HG02588 (cell line): ENCODE measurements around the gene VAPB.

ENCODE experiments used
- ATAC-seq: cut with Tn5 transposase; IDR thresholded peaks from one replicate; pipeline ENCODE4 v1.9.1; 2021; ENCODE audit warnings: mild to moderate bottlenecking, moderate library complexity; ENCODE audit not compliant: unreplicated experiment

Gene VAPB

GRCh38 chr20:58377766-58378401, 11.1 kb upstream of the VAPB start:
- no peak for ATAC-seq

- ATAC-seq, result no peak
These were observed 10.3 kb upstream of the VAPB start for GRCh38 chr20:58378704-58379103.

- ATAC-seq, result no peak
These were observed 7.4 kb upstream of the VAPB start for GRCh38 chr20:58381627-58382026.

GRCh38 chr20:58382096-58382495, 6.9 kb upstream of the VAPB start:
- no peak for ATAC-seq

GRCh38 chr20:58384821-58385220, 4.2 kb upstream of the VAPB start:
- no peak for ATAC-seq

- no peak for ATAC-seq
These were observed 914 bp upstream of the VAPB start for GRCh38 chr20:58388028-58388601.

- peak; percentile 23 for ATAC-seq
These were observed 417 bp downstream of the VAPB start for GRCh38 chr20:58389324-58389967.

- ATAC-seq, result no peak
These were observed 1.1 kb downstream of the VAPB start for GRCh38 chr20:58389968-58390658.

GRCh38 chr20:58390659-58391035, 1.6 kb downstream of the VAPB start:
- ATAC-seq, result no peak

- ATAC-seq, result no peak
These were observed 3.3 kb downstream of the VAPB start for GRCh38 chr20:58392286-58392685.

GRCh38 chr20:58393299-58393698, 4.3 kb downstream of the VAPB start:
- no peak for ATAC-seq

- ATAC-seq, result no peak
These were observed 5.8 kb downstream of the VAPB start for GRCh38 chr20:58394801-58395200.

GRCh38 chr20:58395604-58396003, 6.6 kb downstream of the VAPB start:
- no peak for ATAC-seq

- ATAC-seq, result no peak
These were observed 8.4 kb downstream of the VAPB start for GRCh38 chr20:58397429-58397828.

- no peak for ATAC-seq
These were observed 9.2 kb downstream of the VAPB start for GRCh38 chr20:58398254-58398653.

- ATAC-seq, result no peak
These were observed 10.9 kb downstream of the VAPB start for GRCh38 chr20:58399926-58400325.

GRCh38 chr20:58401162-58401561, 12.1 kb downstream of the VAPB start:
- no peak for ATAC-seq

GRCh38 chr20:58402305-58402704, 13.3 kb downstream of the VAPB start:
- no peak for ATAC-seq

GRCh38 chr20:58402827-58403226, 13.8 kb downstream of the VAPB start:
- ATAC-seq, result peak; percentile 42

- no peak for ATAC-seq
These were observed 14.2 kb downstream of the VAPB start for GRCh38 chr20:58403272-58403671.

GRCh38 chr20:58405504-58406291, 16.7 kb downstream of the VAPB start:
- no peak for ATAC-seq
